HepG2 (cell line): ENCODE results near the gene ZNF586. TPM values are rescaled to one million over a fixed set of nuclear protein-coding genes. Genes with fewer than 3 reads are reported as not detected.

Source experiments
- ARHGAP35 ChIP-seq: sonication (generic); formaldehyde crosslinking; IDR thresholded peaks from 2 replicates; pipeline ENCODE4 v1.9.0; 2022; ENCODE audit warnings: mild to moderate bottlenecking, inconsistent platforms, moderate library complexity, missing genetic modification reagents, borderline replicate concordance
- BCL6 ChIP-seq: IDR thresholded peaks from 2 replicates; pipeline ENCODE4 v1.6.1; 2016; ENCODE audit warnings: missing genetic modification reagents, missing compliant biosample characterization
- FOSL1 ChIP-seq: sonication (generic); formaldehyde crosslinking; IDR thresholded peaks from 2 replicates; pipeline ENCODE4 v1.9.0; 2021; ENCODE audit warnings: missing genetic modification reagents, borderline replicate concordance
- FOSL2 ChIP-seq: sonication (generic); formaldehyde crosslinking; IDR thresholded peaks from 2 replicates; pipeline ENCODE4 v1.4.0; 2020; ENCODE audit warnings: missing genetic modification reagents
- FOXC1 ChIP-seq: sonication (generic); formaldehyde crosslinking; IDR thresholded peaks from 2 replicates; pipeline ENCODE4 v1.8.0; 2022; ENCODE audit warnings: mild to moderate bottlenecking, missing genetic modification reagents, borderline replicate concordance
- JARID2 ChIP-seq: sonication (generic); formaldehyde crosslinking; IDR thresholded peaks from 2 replicates; pipeline ENCODE4 v1.8.1; 2023; ENCODE audit warnings: missing genetic modification reagents, inconsistent platforms; ENCODE audit not compliant: insufficient replicate concordance
- MXD4 ChIP-seq: IDR thresholded peaks from 2 replicates; pipeline ENCODE4 v1.6.1; 2016; ENCODE audit warnings: mild to moderate bottlenecking, missing biosample characterization, missing genetic modification reagents
- NFIB ChIP-seq: sonication (generic); formaldehyde crosslinking; IDR thresholded peaks from 2 replicates; pipeline ENCODE4 v1.9.0; 2021; ENCODE audit warnings: missing genetic modification reagents, mild to moderate bottlenecking, borderline replicate concordance
- NFYC ChIP-seq: IDR thresholded peaks from 2 replicates; pipeline ENCODE4 v1.6.1; 2016; ENCODE audit warnings: missing genetic modification reagents, missing compliant biosample characterization
- NR2C2 ChIP-seq: sonication (generic); formaldehyde crosslinking; IDR thresholded peaks from 2 replicates; pipeline ENCODE4 v1.4.0; 2020; ENCODE audit warnings: missing genetic modification reagents, mild to moderate bottlenecking, moderate library complexity, borderline replicate concordance
- RFXAP ChIP-seq: sonication (generic); formaldehyde crosslinking; IDR thresholded peaks from 2 replicates; pipeline ENCODE4 v1.4.0; 2020; ENCODE audit warnings: missing genetic modification reagents, borderline replicate concordance
- TCF7L2 ChIP-seq: IDR thresholded peaks from 2 replicates; pipeline ENCODE4 v1.6.1; 2011; ENCODE audit warnings: mild to moderate bottlenecking, low read depth, low read length, moderate library complexity
- TOE1 ChIP-seq: sonication (generic); formaldehyde crosslinking; IDR thresholded peaks from 2 replicates; pipeline ENCODE4 v1.4.0; 2020; ENCODE audit warnings: mild to moderate bottlenecking, missing genetic modification reagents
- XRCC5 ChIP-seq: fragments of 200-400 bp; formaldehyde crosslinking; optimal IDR thresholded peaks from 2 replicates; pipeline ENCODE3; 2017; ENCODE audit warnings: mild to moderate bottlenecking, low read length
- ZFY ChIP-seq: sonication (generic); formaldehyde crosslinking; IDR thresholded peaks from 2 replicates; pipeline ENCODE4 v1.4.0; 2020; ENCODE audit warnings: missing genetic modification reagents
- ZNF20 ChIP-seq: sonication (generic); formaldehyde crosslinking; IDR thresholded peaks from 2 replicates; pipeline ENCODE4 v1.4.0; 2020; ENCODE audit warnings: mild to moderate bottlenecking, moderate library complexity, missing genetic modification reagents
- ZNF460 ChIP-seq: sonication (generic); formaldehyde crosslinking; IDR thresholded peaks from 2 replicates; pipeline ENCODE4 v1.5.1; 2020; ENCODE audit warnings: missing genetic modification reagents, mild to moderate bottlenecking, borderline replicate concordance
- ZNF564 ChIP-seq: sonication (generic); formaldehyde crosslinking; IDR thresholded peaks from 2 replicates; pipeline ENCODE4 v1.8.1; 2023; ENCODE audit warnings: mild to moderate bottlenecking, missing genetic modification reagents
- polyA plus RNA-seq, 8 experiments: library from polyadenylated mRNA; depleted of rRNA in 3 of 8; stranded (reverse) in 7 of 8; unstranded in 1 of 8; fragments of >200 nt; fragmentation: Illumina TruSeq in 4 of 8; extraction: Trizol in 4 of 8; gene quantifications; 2 replicates each; pipeline versions ENCODE4 v1.2.1 to v1.2.3, GENCODE V29; 2011 to 2016; ENCODE audit warnings: low read depth in 4 of 8, missing spikeins in 1 of 8, mixed read lengths in 1 of 8; ENCODE audit not compliant: insufficient read depth in 1 of 8
- total RNA-seq, 5 experiments: library from RNA; depleted of rRNA; stranded (reverse); fragments of >200 nt; fragmentation: Illumina TruSeq; extraction: Trizol; gene quantifications; 2 replicates each; pipeline ENCODE4 v1.2.3, GENCODE V29; 2016; ENCODE audit warnings: low read depth in 1 of 5
- TF ChIP-seq, protein P1 (sequence below): sonication (generic); formaldehyde crosslinking; IDR thresholded peaks from 2 replicates; pipeline ENCODE4 v1.8.0; 2023; ENCODE audit warnings: mild to moderate bottlenecking, missing genetic modification reagents
- TF ChIP-seq, protein P2 (sequence below): sonication (generic); formaldehyde crosslinking; IDR thresholded peaks from 2 replicates; pipeline ENCODE4 v1.5.1; 2020; ENCODE audit warnings: mild to moderate bottlenecking, missing genetic modification reagents, borderline replicate concordance
- TF ChIP-seq, protein P3 (sequence below): sonication (generic); formaldehyde crosslinking; IDR thresholded peaks from 2 replicates; pipeline ENCODE4 v1.5.1; 2020; ENCODE audit warnings: missing genetic modification reagents, mild to moderate bottlenecking, borderline replicate concordance

ZNF586 gene
- total and polyA plus RNA-seq, 2 of the 13 experiments (the other 11 are each of a cell fraction or from before 2014, with no cell fraction given): 0.50 to 3.4 TPM

GRCh38 chr19:57814505-57815246, 45.2 kb downstream of the ZNF586 start, which contains the start of gene ZNF552 (continued):
- TF ChIP-seq NR2C2 (CRISPR knock-in tag) (peak; percentile 64; the same call in 1 of the 2 replicates), TOE1 (CRISPR knock-in tag) (no peak), BCL6 (CRISPR knock-in tag) (0 out of 2 replicates have a peak, but pooled peaks have one; percentile 35), NFIB (CRISPR knock-in tag) (no peak), ZNF20 (CRISPR knock-in tag) (no peak), NFYC (CRISPR knock-in tag) (peak; percentile 96), ZFY (CRISPR knock-in tag) (peak; percentile 72), TCF7L2 (no peak), ARHGAP35 (CRISPR knock-in tag) (no peak), ZNF564 (CRISPR knock-in tag) (no peak), FOSL1 (CRISPR knock-in tag) (no peak), MXD4 (CRISPR knock-in tag) (peak; percentile 70; the same call in 1 of the 2 replicates), FOSL2 (CRISPR knock-in tag) (no peak), XRCC5 (peak; percentile 72), JARID2 (CRISPR knock-in tag) (no peak), FOXC1 (peak; percentile 42; the same call in 1 of the 2 replicates), RFXAP (CRISPR knock-in tag) (no peak), ZNF460 (CRISPR knock-in tag) (peak; percentile 66; the same call in 1 of the 2 replicates)
- TF ChIP-seq, protein P1, sequence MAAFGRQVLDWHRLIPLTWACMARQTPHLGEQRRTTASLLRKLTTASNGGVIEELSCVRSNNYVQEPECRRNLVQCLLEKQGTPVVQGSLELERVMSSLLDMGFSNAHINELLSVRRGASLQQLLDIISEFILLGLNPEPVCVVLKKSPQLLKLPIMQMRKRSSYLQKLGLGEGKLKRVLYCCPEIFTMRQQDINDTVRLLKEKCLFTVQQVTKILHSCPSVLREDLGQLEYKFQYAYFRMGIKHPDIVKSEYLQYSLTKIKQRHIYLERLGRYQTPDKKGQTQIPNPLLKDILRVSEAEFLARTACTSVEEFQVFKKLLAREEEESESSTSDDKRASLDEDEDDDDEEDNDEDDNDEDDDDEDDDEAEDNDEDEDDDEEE (CRISPR knock-in tag): no peak
- TF ChIP-seq, protein P2, sequence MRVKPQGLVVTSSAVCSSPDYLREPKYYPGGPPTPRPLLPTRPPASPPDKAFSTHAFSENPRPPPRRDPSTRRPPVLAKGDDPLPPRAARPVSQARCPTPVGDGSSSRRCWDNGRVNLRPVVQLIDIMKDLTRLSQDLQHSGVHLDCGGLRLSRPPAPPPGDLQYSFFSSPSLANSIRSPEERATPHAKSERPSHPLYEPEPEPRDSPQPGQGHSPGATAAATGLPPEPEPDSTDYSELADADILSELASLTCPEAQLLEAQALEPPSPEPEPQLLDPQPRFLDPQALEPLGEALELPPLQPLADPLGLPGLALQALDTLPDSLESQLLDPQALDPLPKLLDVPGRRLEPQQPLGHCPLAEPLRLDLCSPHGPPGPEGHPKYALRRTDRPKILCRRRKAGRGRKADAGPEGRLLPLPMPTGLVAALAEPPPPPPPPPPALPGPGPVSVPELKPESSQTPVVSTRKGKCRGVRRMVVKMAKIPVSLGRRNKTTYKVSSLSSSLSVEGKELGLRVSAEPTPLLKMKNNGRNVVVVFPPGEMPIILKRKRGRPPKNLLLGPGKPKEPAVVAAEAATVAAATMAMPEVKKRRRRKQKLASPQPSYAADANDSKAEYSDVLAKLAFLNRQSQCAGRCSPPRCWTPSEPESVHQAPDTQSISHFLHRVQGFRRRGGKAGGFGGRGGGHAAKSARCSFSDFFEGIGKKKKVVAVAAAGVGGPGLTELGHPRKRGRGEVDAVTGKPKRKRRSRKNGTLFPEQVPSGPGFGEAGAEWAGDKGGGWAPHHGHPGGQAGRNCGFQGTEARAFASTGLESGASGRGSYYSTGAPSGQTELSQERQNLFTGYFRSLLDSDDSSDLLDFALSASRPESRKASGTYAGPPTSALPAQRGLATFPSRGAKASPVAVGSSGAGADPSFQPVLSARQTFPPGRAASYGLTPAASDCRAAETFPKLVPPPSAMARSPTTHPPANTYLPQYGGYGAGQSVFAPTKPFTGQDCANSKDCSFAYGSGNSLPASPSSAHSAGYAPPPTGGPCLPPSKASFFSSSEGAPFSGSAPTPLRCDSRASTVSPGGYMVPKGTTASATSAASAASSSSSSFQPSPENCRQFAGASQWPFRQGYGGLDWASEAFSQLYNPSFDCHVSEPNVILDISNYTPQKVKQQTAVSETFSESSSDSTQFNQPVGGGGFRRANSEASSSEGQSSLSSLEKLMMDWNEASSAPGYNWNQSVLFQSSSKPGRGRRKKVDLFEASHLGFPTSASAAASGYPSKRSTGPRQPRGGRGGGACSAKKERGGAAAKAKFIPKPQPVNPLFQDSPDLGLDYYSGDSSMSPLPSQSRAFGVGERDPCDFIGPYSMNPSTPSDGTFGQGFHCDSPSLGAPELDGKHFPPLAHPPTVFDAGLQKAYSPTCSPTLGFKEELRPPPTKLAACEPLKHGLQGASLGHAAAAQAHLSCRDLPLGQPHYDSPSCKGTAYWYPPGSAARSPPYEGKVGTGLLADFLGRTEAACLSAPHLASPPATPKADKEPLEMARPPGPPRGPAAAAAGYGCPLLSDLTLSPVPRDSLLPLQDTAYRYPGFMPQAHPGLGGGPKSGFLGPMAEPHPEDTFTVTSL (CRISPR knock-in tag): no peak
- TF ChIP-seq, protein P3, sequence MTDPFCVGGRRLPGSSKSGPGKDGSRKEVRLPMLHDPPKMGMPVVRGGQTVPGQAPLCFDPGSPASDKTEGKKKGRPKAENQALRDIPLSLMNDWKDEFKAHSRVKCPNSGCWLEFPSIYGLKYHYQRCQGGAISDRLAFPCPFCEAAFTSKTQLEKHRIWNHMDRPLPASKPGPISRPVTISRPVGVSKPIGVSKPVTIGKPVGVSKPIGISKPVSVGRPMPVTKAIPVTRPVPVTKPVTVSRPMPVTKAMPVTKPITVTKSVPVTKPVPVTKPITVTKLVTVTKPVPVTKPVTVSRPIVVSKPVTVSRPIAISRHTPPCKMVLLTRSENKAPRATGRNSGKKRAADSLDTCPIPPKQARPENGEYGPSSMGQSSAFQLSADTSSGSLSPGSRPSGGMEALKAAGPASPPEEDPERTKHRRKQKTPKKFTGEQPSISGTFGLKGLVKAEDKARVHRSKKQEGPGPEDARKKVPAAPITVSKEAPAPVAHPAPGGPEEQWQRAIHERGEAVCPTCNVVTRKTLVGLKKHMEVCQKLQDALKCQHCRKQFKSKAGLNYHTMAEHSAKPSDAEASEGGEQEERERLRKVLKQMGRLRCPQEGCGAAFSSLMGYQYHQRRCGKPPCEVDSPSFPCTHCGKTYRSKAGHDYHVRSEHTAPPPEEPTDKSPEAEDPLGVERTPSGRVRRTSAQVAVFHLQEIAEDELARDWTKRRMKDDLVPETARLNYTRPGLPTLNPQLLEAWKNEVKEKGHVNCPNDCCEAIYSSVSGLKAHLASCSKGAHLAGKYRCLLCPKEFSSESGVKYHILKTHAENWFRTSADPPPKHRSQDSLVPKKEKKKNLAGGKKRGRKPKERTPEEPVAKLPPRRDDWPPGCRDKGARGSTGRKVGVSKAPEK (CRISPR knock-in tag): no peak
